ENCODE data around the gene XCR1.

DNA sequence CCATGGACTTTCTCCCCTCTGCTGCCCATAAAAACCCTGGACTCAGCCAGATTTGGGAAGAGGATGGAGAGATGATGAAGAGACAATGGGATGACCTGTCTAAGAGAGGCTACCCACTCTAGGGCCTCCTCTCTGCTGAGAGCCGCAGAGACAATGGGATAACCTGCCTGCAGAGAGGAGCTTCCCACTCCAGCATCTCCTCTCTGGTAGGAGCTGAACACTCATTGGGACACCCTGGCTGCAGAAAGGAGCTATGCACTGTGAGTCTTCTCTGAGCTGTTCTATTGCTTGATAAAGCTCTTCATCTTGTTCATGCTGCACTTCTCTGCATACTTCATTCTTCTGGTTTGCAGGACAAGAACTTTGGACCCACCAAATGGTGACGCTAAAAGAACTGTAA is 4.5 kb upstream of the XCR1 start:
- TF ChIP-seq CTCF (IDR thresholded peaks at IDR 0.05) (no peak), POLR2A (IDR thresholded peaks at IDR 0.05) (no peak)
